Measurements from ENCODE around the gene LRRC75A.
"Not testable (repeated sequence)": the region's sequence is repeated elsewhere in the genome, so short reads cannot be mapped to it uniquely, and the experiment has no call there.

The LRRC75A gene, protein sequence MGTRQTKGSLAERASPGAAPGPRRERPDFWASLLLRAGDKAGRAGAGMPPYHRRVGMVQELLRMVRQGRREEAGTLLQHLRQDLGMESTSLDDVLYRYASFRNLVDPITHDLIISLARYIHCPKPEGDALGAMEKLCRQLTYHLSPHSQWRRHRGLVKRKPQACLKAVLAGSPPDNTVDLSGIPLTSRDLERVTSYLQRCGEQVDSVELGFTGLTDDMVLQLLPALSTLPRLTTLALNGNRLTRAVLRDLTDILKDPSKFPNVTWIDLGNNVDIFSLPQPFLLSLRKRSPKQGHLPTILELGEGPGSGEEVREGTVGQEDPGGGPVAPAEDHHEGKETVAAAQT
- total RNA-seq, result 1.5 to 6.1 reads per million in 2 experiments

DNA sequence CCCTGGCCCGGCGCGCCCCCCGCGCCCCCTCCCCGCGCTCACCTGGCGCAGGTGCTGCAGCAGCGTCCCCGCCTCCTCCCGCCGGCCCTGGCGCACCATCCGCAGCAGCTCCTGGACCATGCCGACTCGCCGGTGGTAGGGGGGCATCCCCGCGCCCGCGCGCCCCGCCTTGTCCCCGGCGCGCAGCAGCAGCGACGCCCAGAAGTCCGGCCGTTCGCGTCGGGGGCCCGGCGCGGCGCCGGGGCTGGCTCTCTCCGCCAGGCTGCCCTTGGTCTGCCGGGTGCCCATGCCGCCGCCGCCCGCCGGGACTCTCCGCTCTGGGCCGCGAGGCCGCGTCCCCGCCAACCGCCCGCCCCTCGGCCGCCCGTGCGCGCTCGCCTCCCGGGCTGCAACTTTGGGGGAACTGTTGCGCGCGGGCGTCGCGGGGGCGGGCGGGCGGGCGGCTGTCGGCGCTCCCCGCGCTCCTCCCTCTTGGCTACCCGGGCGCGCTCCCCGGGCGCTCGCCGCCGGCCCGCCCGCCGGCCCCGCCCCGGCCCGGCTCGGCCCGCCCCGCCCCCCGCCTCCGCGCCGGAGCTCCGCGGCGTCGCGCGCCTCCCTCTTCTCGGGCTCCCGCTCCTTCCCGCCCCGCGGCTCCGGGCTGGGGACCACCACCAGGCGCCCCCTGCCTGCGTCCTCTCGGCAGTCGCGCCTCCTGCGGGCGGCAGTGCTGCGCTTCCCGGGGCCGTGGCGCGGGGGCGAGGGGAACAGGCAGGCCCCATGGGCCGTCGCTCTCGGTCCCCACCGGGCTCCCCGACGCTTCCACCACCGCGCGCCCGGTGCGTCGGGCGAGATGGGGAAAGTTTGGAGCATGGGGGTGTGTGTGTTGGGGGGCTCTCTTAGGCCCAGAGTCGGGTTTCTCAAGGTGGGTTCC, at the start of gene LRRC75A:
TSS of gene LRRC75A (minus strand) at position 491 of the 910 bp plus-strand sequence. CDS start at position 288, 203 bp downstream.
- DNase-seq (ENCODE audit: low read depth), result peak; percentile 25

DNA sequence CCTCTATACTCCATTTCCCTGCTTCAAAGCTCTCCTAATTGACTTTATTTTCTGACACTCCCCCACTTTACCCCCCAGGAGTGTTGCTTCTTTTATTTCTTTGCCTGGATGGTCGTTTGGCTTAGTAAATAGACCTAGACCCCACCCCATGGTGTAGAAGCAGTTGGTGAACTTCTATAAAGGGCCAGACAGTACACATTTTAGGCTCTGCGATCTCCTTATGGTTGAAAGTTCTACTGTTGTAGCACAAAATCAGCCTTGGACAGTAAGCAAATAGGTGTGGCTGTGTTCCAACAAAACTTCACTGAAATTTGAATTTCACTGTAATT, 45.1 kb upstream of the LRRC75A start:
- DNase-seq (ENCODE audit: low read depth), result no peak

- DNase-seq (ENCODE audit: low read depth), result no peak
These were observed 42.2 kb upstream of the LRRC75A start for GRCh38 chr17:16534236-16534635.

GRCh38 chr17:16529906-16530305, 37.9 kb upstream of the LRRC75A start:
- no peak for DNase-seq (ENCODE audit: low read depth)

- DNase-seq (ENCODE audit: low read depth), result no peak
These were observed 35.3 kb upstream of the LRRC75A start for GRCh38 chr17:16527298-16527697.

- not testable (repeated sequence) for DNase-seq (ENCODE audit: low read depth)
These were observed 33.6 kb upstream of the LRRC75A start for GRCh38 chr17:16525556-16525955.

DNA sequence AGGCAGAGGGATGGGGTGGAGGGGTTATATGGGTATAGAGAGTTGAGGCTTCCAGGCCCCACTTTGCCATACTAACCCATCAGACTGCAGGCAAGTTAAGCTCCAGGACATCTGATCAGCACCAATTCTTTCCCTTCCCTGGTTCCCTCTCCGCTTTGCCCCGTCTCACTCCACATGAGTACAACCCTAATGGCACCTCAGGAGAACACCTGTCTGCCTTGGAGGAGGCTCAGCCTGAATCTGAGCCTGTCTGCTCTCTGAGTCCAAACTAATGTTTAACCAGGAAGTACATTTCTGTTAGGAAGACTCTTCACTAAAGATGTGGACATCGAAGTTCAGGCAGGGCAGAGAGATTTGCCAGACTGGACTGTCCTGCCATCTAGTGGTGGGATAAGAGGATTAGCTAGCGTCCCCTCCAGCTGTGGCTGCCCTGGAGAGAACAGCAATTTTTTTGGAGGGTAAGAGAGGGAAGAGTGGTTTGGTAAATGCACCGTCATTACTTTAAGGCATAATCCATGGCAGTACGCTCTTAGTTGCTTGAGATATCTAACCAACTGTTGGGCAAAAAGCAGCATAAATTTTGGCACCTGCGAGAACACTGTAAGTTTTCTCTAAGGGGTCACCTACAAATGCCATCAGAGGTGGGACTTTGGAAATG, 29.2 kb upstream of the LRRC75A start:
- DNase-seq (ENCODE audit: low read depth), result peak; percentile 44

- no peak for DNase-seq (ENCODE audit: low read depth)
These were observed 27.0 kb upstream of the LRRC75A start for GRCh38 chr17:16519021-16519420.

GRCh38 chr17:16517477-16517876, 25.5 kb upstream of the LRRC75A start:
- no peak for DNase-seq (ENCODE audit: low read depth)

DNA sequence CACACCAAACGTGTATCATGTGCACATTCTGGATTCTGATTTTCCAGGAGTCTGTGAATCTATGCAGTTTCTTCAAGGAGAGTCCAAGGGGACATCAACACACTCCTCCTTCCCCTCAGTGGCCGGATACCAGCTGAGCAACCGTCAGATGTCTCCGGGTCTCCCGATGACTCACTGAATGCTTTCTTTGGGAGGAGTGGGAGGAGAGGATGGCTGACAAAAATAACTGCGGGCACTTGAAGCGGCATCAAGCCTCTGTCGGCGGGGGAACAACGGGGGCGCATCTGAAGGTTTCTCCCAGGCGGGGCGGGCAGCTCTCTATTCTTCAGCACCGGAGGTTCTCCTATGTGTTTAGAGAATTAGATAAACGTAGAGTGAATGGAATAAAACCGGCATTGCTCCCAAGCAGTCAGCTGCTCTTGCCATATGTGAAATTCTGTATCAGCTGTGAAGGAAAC, 24.6 kb upstream of the LRRC75A start:
- no peak for DNase-seq (ENCODE audit: low read depth)

DNA sequence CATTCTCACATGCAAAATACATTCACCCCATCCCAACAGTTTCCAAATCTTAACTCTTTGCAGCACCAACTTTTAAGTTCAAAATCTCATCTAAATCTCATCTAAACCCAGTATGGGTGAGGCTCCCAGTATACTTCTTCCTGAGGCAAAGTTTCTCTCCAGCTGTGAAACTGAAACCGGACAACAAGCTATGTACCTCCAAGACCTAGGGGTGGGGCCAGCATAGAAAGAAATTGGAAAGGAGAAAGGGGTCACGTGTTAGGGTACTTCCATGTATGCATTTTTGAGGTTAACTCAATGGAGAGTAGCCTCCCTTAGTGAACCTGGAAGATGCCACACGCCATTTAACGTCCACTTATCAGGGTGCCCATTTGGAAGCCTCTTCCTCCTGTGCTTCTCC, 23.9 kb upstream of the LRRC75A start:
- no peak for DNase-seq (ENCODE audit: low read depth)

DNA sequence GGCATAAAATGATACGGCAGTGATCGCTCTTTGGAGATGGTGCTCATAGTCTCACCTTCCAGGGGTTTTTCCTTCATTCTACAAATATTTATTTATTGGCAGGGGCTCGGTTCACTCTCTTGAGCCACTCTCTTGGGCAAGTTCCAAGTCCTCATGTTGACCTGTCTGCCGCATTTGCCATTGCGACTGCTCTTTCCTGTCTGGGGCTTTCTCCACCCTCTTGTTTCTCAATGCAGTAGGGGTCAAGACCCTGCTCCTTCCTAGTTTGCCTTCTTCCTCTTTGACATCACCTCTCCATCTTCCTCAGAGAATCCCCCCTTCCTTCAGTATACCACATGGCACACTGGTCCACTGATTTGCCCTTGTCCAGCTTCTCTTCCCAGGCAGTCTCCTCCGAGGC, 21.9 kb upstream of the LRRC75A start:
- DNase-seq (ENCODE audit: low read depth), result no peak

DNA sequence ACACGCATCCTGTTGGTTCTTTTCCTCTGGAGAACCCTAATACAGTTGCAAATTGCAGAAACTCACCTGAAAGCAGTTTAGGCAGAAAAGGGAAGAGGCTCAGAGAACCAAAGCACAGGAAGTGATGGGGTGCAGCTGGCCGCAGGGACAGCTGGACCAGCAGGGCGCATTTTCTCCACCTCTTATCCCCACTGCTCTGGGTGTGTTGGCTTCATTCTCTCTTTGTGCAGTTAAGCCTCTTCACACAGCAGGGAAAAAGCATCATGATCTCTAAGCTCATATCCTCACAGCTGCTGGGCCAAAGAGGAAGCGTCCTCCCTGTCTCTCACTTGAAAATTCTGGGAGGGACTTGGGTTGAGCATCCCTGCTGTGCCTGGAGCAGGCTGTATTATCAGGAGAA, 20.0 kb upstream of the LRRC75A start:
- DNase-seq (ENCODE audit: low read depth), result no peak

GRCh38 chr17:16511593-16511992, 19.6 kb upstream of the LRRC75A start:
- no peak for DNase-seq (ENCODE audit: low read depth)

DNA sequence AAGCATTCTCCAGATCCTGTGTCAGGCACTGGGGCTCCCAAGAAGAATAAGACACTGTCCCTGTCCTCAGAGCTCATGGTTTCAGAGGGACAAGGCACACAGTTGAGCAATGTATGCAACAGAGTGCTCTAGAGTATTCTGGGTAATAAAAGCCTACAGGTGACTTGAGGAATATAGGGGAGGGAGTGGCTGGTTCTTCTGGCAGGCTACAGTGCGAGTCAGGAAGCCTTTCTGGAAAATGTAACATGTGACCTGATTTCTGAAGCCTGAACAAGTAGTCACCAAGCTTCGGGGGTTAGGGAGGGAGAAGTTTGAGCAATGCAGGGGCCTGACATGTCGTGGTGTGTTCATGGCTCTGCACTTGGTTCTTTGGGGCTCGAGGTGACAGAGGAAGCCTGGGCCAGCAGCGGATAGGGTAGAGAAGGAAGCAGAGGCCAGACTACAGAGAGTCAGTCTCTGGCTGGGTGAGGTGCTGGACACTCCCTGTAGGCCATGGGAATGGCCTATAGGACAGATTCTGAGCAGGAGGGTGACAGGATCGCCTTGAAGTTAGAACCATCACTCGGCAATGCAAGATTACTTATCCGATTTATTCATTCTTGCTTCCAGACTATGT, 16.0 kb upstream of the LRRC75A start:
- DNase-seq (ENCODE audit: low read depth), result no peak

- DNase-seq (ENCODE audit: low read depth), result no peak
These were observed 14.2 kb upstream of the LRRC75A start for GRCh38 chr17:16506188-16506587.

GRCh38 chr17:16504984-16505383, 13.0 kb upstream of the LRRC75A start:
- DNase-seq (ENCODE audit: low read depth), result no peak

DNA sequence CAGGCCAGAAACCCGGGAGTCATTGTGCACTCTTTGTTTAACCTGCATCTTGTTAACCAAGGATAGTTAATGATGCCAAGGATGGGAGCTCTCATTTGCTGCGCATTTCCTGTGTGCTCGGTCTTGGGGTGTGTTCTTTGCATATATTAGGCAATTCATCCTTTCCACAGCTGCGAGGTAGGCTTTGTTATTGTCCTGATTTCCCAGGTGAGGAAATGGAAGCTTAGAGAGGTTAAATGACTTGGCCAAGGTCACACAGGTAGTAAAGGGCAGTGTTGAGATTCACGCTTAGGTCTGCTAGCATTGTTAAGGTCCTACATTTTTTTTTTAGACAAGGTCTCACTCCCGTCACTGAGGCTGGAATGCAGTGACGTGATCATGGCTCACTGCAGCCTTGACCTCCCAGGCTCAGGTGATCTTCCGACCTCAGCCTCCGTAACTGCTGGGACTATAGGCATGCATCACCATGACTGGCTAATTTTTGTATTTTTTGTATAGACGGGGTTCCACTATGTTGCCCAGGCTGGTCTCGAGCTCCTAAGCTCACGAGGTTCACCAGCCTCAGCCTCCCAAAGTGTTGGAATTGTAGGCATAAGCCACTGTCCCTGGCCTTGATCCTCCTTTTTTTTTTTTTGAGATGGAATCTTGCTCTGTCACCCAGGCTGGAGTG, 5.0 kb upstream of the LRRC75A start:
- DNase-seq (ENCODE audit: low read depth), result no peak

- DNase-seq (ENCODE audit: low read depth), result no peak
These were observed 4.2 kb upstream of the LRRC75A start for GRCh38 chr17:16495980-16496819.

DNA sequence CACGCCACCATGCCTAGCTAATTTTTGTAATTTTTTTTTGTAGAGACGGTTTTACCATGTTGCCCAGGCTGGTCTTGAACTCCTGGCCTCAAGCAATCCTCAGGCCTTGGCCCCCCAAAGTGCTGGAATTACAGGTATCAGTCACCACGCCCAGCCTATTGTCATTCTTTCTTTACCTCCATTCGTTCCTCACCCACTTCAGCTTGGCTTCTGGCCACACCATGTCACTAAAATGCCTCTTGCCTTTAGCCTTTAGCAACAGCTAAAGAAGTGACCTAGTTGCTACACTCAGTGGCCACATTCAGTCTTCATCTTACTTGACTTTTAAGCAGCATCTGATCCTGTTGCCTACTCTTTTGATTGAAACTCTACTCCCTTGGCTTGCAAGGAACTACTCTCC, 3.6 kb upstream of the LRRC75A start:
- no peak for DNase-seq (ENCODE audit: low read depth)

DNA sequence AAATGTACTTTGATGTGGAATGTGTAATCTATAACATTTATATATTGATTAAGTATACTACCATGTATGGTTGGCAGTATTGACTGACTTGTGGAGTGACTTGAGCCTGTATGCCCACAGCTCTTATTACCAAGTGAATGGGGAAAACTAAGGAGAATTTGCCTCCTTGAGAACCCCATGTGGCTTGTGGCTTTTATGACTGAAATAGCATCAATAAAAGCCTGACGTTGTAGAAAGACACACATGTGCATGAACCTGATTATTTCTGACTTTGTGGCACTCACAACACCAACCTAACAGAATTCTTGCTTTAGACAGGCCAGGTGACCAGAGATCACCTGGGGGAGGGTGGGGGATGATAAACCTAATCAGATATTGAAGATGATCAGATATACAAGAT, 2.1 kb upstream of the LRRC75A start:
- DNase-seq (ENCODE audit: low read depth), result no peak
